Measurements from ENCODE around the gene SLC38A3.
"Not testable (repeated sequence)": the region's sequence is repeated elsewhere in the genome, so short reads cannot be mapped to it uniquely, and the experiment has no call there.

The SLC38A3 gene

DNA sequence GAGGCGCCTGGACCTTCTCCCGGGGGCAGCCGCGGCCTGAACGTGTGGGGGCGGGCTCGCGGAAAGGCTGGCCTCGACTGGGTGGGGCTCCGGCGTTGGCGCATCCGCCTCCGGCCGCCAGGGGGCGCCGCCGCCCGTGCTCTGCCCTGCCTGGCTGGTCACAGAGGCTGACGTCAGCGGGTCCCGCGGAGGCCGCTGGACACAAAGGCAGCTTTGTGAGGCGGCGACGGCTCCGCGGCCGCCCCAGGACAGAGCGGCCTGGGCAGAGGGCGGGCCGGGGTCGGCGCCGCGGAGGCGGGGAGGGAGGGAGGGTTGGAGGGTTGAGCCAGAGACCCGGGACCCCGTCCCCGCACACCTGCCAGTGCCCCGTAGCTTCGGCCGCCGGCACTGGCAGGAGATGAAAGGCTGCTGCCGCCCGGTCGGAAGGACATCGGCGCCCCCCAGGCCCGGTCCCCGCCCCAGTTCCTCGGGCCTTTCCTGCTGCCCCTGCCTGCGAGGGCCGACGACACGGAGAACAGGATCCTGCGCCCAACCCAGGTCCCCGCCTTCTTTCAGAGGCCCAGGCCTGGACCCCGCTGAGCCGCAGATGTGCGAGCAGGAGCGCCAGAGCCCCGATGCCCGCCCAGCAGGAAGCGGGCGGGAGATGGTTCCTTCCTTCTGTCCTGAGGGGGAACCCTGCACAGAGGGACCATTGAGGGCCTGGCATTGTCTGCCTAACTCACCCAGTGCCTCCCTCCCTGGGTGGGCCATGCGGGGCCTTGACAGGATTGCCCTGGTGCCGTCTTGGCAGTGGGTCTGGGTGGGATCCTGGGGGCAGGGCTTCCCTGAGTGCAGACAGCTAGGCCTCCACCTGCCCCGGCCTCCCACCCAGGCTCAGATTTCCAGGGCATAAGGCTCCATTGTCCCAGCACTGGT is 55.2 kb downstream of the SLC38A3 start:
- peaks cover 30 to 40% of the 10 kb centered on the region in 2 donors for H3K36me3 ChIP-seq (replicated peaks in 1 of 2; ENCODE audit: control insufficient read depth in 2 of 2, insufficient read depth in 2 of 2, low read length in 2 of 2)
- H3K4me3 ChIP-seq (ENCODE audit: low read length in 2 of 2): peak overlapping the region; percentile 31 to 50
- H4K8ac ChIP-seq (ENCODE audit: low read depth, low read length): no peak overlapping the region
- H3K27ac ChIP-seq (replicated peaks; ENCODE audit: low read length): peak overlapping the region; percentile 95
- H3K79me1 ChIP-seq (ENCODE audit: low read depth, low read length): peaks cover 10% of the 10 kb centered on the region
- H3K14ac ChIP-seq (ENCODE audit: low read length): no peak overlapping the region
- H2AK5ac ChIP-seq (ENCODE audit: low read depth, low read length): peak overlapping the region; percentile 88
- H2BK15ac ChIP-seq (ENCODE audit: low read length): peak overlapping the region; percentile 87
- H2BK12ac ChIP-seq (ENCODE audit: low read length): peak overlapping the region; percentile 86
- H3K4me2 ChIP-seq (ENCODE audit: insufficient read depth, low read length, poor library complexity, severe bottlenecking): peak overlapping the region; percentile 82
- peak overlapping the region; percentile 97 for H3K23ac ChIP-seq (ENCODE audit: low read depth, low read length, poor library complexity)
- H4K91ac ChIP-seq (ENCODE audit: low read depth, low read length, poor library complexity): peak overlapping the region; percentile 77
- peaks cover 0 to 2% of the 10 kb centered on the region in 2 donors for H3K9me3 ChIP-seq (replicated peaks in 1 of 2; ENCODE audit: control insufficient read depth in 2 of 2, insufficient read depth in 1 of 2, low read depth in 1 of 2, low read length in 2 of 2)
- peak overlapping the region; percentile 84 for H2AFZ ChIP-seq (ENCODE audit: low read length)
- H3K4ac ChIP-seq (ENCODE audit: low read length): peak overlapping the region; percentile 99
- no peaks in the 10 kb centered on the region for H3K27me3 ChIP-seq (ENCODE audit: control insufficient read depth in 3 of 3, insufficient read depth in 3 of 3, low read depth in 1 of 3, low read length in 3 of 3)
- peak overlapping the region; percentile 95 for H3K18ac ChIP-seq (ENCODE audit: low read length)
- peak; percentile 96 for DNase-seq (ENCODE audit: low spot score)
- no CpG with 5 or more reads among the region's 70 CpGs for WGBS, 2 donors (ENCODE audit: extremely low coverage in 2 of 2, insufficient read length in 2 of 2, insufficient replicate concordance in 1 of 2)
- peak overlapping the region; percentile 68 for H2BK120ac ChIP-seq (ENCODE audit: low read depth, low read length)
- H2BK5ac ChIP-seq (ENCODE audit: low read length): peak overlapping the region; percentile 100
- peak overlapping the region; percentile 86 for H3K9ac ChIP-seq (ENCODE audit: low read depth, low read length, poor library complexity)
- peaks cover 47 to 56% of the 10 kb centered on the region in 2 donors for H3K4me1 ChIP-seq (ENCODE audit: control insufficient read depth in 2 of 2, insufficient read depth in 1 of 2, low read depth in 1 of 2, low read length in 2 of 2)

DNA sequence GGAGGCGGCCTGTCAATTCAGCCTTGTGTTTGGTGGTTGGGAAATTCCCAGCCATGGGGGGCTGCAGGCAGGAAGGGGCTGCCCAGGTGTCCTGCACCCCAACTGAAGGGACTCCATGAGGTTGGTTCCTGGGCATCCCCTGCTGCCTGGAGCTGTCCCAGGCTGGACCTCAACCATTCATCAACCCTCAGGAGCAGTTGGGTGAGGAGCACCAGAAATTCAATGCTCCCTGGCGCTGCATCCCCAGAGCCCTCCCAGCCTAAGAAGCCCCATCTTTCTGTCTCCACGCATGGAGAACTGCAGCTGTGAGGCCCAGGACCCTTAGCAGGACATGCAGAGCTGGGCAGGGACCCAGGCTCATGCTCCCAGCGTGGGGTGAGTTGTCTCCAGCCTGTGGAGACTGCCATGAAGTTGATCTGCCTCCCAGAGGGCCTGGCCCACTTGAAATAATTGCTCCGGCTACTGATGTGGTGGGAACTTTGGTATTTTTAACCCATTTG is 55.9 kb downstream of the SLC38A3 start:
- DNase-seq (ENCODE audit: low spot score): no peak
- H3K9me3 ChIP-seq (replicated peaks in 1 of 2; ENCODE audit: control insufficient read depth in 2 of 2, insufficient read depth in 1 of 2, low read depth in 1 of 2, low read length in 2 of 2): peaks cover 0 to 2% of the 10 kb centered on the region in 2 donors
- H2AK5ac ChIP-seq (ENCODE audit: low read depth, low read length): peak overlapping the region; percentile 46
- H3K4me1 ChIP-seq (ENCODE audit: control insufficient read depth in 2 of 2, insufficient read depth in 1 of 2, low read depth in 1 of 2, low read length in 2 of 2): peaks cover 53 to 60% of the 10 kb centered on the region in 2 donors
- peak overlapping the region; percentile 82 for H3K4me2 ChIP-seq (ENCODE audit: insufficient read depth, low read length, poor library complexity, severe bottlenecking)
- H3K27me3 ChIP-seq (ENCODE audit: control insufficient read depth in 3 of 3, insufficient read depth in 3 of 3, low read depth in 1 of 3, low read length in 3 of 3): no peaks in the 10 kb centered on the region
- peak overlapping the region in 1 of 2 donors; percentile 50 for H3K4me3 ChIP-seq (ENCODE audit: low read length in 2 of 2)
- H3K9ac ChIP-seq (ENCODE audit: low read depth, low read length, poor library complexity): no peak overlapping the region
- no CpG with 5 or more reads among the region's 5 CpGs for WGBS, 2 donors (ENCODE audit: extremely low coverage in 2 of 2, insufficient read length in 2 of 2, insufficient replicate concordance in 1 of 2)
- H3K36me3 ChIP-seq (replicated peaks in 1 of 2; ENCODE audit: control insufficient read depth in 2 of 2, insufficient read depth in 2 of 2, low read length in 2 of 2): peaks cover 27 to 37% of the 10 kb centered on the region in 2 donors
- H3K79me1 ChIP-seq (ENCODE audit: low read depth, low read length): peaks cover 7% of the 10 kb centered on the region
- H2BK15ac ChIP-seq (ENCODE audit: low read length): peak overlapping the region; percentile 87
- peak overlapping the region; percentile 97 for H3K23ac ChIP-seq (ENCODE audit: low read depth, low read length, poor library complexity)
- H3K14ac ChIP-seq (ENCODE audit: low read length): no peak overlapping the region
- peak overlapping the region; percentile 76 for H2BK12ac ChIP-seq (ENCODE audit: low read length)
- H2BK5ac ChIP-seq (ENCODE audit: low read length): peak overlapping the region; percentile 100
- peak overlapping the region; percentile 45 for H4K91ac ChIP-seq (ENCODE audit: low read depth, low read length, poor library complexity)
- peak overlapping the region; percentile 68 for H2BK120ac ChIP-seq (ENCODE audit: low read depth, low read length)
- H2AFZ ChIP-seq (ENCODE audit: low read length): peak overlapping the region; percentile 84
- H4K8ac ChIP-seq (ENCODE audit: low read depth, low read length): no peak overlapping the region
- H3K4ac ChIP-seq (ENCODE audit: low read length): peak overlapping the region; percentile 99
- H3K27ac ChIP-seq (replicated peaks; ENCODE audit: low read length): peak overlapping the region; percentile 95
- peak overlapping the region; percentile 94 for H3K18ac ChIP-seq (ENCODE audit: low read length)

DNA sequence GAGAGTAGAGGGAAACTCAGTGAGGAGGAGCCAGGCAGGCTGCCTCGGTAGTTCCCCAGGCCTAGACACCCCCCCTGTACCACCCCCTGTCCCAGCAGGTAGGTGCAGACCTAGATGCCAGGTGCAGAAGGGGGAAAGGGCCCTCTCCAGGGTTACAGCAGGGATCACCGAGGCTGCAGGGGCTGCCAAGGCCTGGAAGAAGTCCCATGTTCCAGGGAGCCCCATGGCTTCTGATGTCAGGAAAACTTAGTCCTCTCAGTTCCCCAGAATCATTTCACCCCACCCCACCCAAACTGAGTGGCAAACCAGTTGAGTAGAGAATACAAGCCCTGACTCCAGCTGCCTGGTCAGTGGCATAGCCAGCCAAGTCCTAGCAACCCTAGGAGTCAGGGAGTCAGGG is 56.4 kb downstream of the SLC38A3 start:
- H2AK5ac ChIP-seq (ENCODE audit: low read depth, low read length): peak overlapping the region; percentile 46
- peak overlapping the region; percentile 95 for H3K27ac ChIP-seq (replicated peaks; ENCODE audit: low read length)
- no peak overlapping the region for H4K8ac ChIP-seq (ENCODE audit: low read depth, low read length)
- peak overlapping the region; percentile 76 for H2BK12ac ChIP-seq (ENCODE audit: low read length)
- DNase-seq (ENCODE audit: low spot score): no peak
- no peak overlapping the region for H2BK120ac ChIP-seq (ENCODE audit: low read depth, low read length)
- H3K4me3 ChIP-seq (ENCODE audit: low read length in 2 of 2): no peak overlapping the region
- H2BK15ac ChIP-seq (ENCODE audit: low read length): no peak overlapping the region
- H3K4me1 ChIP-seq (ENCODE audit: control insufficient read depth in 2 of 2, insufficient read depth in 1 of 2, low read depth in 1 of 2, low read length in 2 of 2): peaks cover 57 to 60% of the 10 kb centered on the region in 2 donors
- no peak overlapping the region for H3K4me2 ChIP-seq (ENCODE audit: insufficient read depth, low read length, poor library complexity, severe bottlenecking)
- H3K27me3 ChIP-seq (ENCODE audit: control insufficient read depth in 3 of 3, insufficient read depth in 3 of 3, low read depth in 1 of 3, low read length in 3 of 3): no peaks in the 10 kb centered on the region
- H3K14ac ChIP-seq (ENCODE audit: low read length): peak overlapping the region; percentile 91
- peak overlapping the region; percentile 94 for H3K18ac ChIP-seq (ENCODE audit: low read length)
- peak overlapping the region; percentile 100 for H2BK5ac ChIP-seq (ENCODE audit: low read length)
- peak overlapping the region; percentile 53 for H3K9ac ChIP-seq (ENCODE audit: low read depth, low read length, poor library complexity)
- H3K79me1 ChIP-seq (ENCODE audit: low read depth, low read length): peaks cover 7% of the 10 kb centered on the region
- no CpG with 5 or more reads among the region's 2 CpGs for WGBS, 2 donors (ENCODE audit: extremely low coverage in 2 of 2, insufficient read length in 2 of 2, insufficient replicate concordance in 1 of 2)
- H4K91ac ChIP-seq (ENCODE audit: low read depth, low read length, poor library complexity): peak overlapping the region; percentile 45
- H3K9me3 ChIP-seq (replicated peaks in 1 of 2; ENCODE audit: control insufficient read depth in 2 of 2, insufficient read depth in 1 of 2, low read depth in 1 of 2, low read length in 2 of 2): peaks cover 0 to 2% of the 10 kb centered on the region in 2 donors
- peak overlapping the region; percentile 1 for H3K23ac ChIP-seq (ENCODE audit: low read depth, low read length, poor library complexity)
- no peak overlapping the region for H3K4ac ChIP-seq (ENCODE audit: low read length)
- H2AFZ ChIP-seq (ENCODE audit: low read length): no peak overlapping the region
- peaks cover 22 to 32% of the 10 kb centered on the region in 2 donors for H3K36me3 ChIP-seq (replicated peaks in 1 of 2; ENCODE audit: control insufficient read depth in 2 of 2, insufficient read depth in 2 of 2, low read length in 2 of 2)

DNA sequence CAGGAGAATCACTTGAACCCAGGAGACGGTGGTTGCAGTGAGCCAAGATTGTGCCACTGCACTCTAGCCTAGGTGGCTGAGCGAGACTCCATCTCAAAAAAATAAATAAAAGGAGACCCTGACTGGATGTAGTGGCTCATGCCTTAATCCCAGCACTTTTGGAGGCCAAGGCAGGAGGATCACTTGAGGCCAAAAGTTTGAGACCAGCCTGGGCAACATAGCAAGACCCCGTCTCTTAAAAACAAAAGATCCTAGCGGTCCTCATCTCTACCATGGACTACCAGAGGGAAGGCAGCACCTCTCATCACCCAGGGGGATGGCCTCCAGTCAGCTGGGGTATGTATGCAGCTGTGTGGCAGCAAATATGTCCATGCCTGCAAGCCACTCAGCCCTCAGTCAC is 57.1 kb downstream of the SLC38A3 start:
- not testable (repeated sequence) for H3K9me3 ChIP-seq (replicated peaks in 1 of 2; ENCODE audit: control insufficient read depth in 2 of 2, insufficient read depth in 1 of 2, low read depth in 1 of 2, low read length in 2 of 2); H3K4ac ChIP-seq (ENCODE audit: low read length); H3K79me1 ChIP-seq (ENCODE audit: low read depth, low read length); H3K4me3 ChIP-seq (ENCODE audit: low read length in 2 of 2); H3K27ac ChIP-seq (replicated peaks; ENCODE audit: low read length); H4K91ac ChIP-seq (ENCODE audit: low read depth, low read length, poor library complexity); H2BK120ac ChIP-seq (ENCODE audit: low read depth, low read length); H2BK5ac ChIP-seq (ENCODE audit: low read length); H3K27me3 ChIP-seq (ENCODE audit: control insufficient read depth in 3 of 3, insufficient read depth in 3 of 3, low read depth in 1 of 3, low read length in 3 of 3); H3K23ac ChIP-seq (ENCODE audit: low read depth, low read length, poor library complexity); H4K8ac ChIP-seq (ENCODE audit: low read depth, low read length); H2AFZ ChIP-seq (ENCODE audit: low read length); H3K4me2 ChIP-seq (ENCODE audit: insufficient read depth, low read length, poor library complexity, severe bottlenecking); H2BK12ac ChIP-seq (ENCODE audit: low read length); DNase-seq (ENCODE audit: low spot score); H3K14ac ChIP-seq (ENCODE audit: low read length)
- Histone ChIP-seq H3K9ac (ENCODE audit: low read depth, low read length, poor library complexity) (peak overlapping the region; percentile 17), H2BK15ac (ENCODE audit: low read length) (peak overlapping the region; percentile 18), H3K4me1 (ENCODE audit: control insufficient read depth in 2 of 2, insufficient read depth in 1 of 2, low read depth in 1 of 2, low read length in 2 of 2) (peaks cover 57 to 60% of the 10 kb centered on the region in 2 donors), H2AK5ac (ENCODE audit: low read depth, low read length) (peak overlapping the region; percentile 54), H3K36me3 (replicated peaks in 1 of 2; ENCODE audit: control insufficient read depth in 2 of 2, insufficient read depth in 2 of 2, low read length in 2 of 2) (peaks cover 15 to 25% of the 10 kb centered on the region in 2 donors), H3K18ac (ENCODE audit: low read length) (peak overlapping the region; percentile 72)
- WGBS, 2 donors (ENCODE audit: extremely low coverage in 2 of 2, insufficient read length in 2 of 2, insufficient replicate concordance in 1 of 2): no CpG with 5 or more reads among the region's 4 CpGs
